VCaP (cell line): ENCODE data around the gene GALC.
A peak's percentile ranks its signal among the peaks of the same experiment; 100 is the strongest.

ENCODE experiments used
- H3K27ac ChIP-seq: fragments of 450-650 bp; 2 replicates; pipeline ENCODE4 v1.5.1; 2017
- TF ChIP-seq, protein P1 (sequence below): fragments of 450-650 bp; conservative IDR thresholded peaks from 2 replicates; pipeline ENCODE4 v1.5.1; 2017; ENCODE audit warnings: mild to moderate bottlenecking, moderate library complexity

The GALC gene

GRCh38 chr14:88016768-88017167 is 23.8 kb upstream of the GALC start:
- TF ChIP-seq, protein P1, sequence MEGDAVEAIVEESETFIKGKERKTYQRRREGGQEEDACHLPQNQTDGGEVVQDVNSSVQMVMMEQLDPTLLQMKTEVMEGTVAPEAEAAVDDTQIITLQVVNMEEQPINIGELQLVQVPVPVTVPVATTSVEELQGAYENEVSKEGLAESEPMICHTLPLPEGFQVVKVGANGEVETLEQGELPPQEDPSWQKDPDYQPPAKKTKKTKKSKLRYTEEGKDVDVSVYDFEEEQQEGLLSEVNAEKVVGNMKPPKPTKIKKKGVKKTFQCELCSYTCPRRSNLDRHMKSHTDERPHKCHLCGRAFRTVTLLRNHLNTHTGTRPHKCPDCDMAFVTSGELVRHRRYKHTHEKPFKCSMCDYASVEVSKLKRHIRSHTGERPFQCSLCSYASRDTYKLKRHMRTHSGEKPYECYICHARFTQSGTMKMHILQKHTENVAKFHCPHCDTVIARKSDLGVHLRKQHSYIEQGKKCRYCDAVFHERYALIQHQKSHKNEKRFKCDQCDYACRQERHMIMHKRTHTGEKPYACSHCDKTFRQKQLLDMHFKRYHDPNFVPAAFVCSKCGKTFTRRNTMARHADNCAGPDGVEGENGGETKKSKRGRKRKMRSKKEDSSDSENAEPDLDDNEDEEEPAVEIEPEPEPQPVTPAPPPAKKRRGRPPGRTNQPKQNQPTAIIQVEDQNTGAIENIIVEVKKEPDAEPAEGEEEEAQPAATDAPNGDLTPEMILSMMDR, result no peak
- no peak overlapping the region for H3K27ac ChIP-seq

GRCh38 chr14:88013750-88014349 is 20.9 kb upstream of the GALC start:
- TF ChIP-seq, protein P1, result peak; percentile 100
- H3K27ac ChIP-seq, result no peak overlapping the region

DNA sequence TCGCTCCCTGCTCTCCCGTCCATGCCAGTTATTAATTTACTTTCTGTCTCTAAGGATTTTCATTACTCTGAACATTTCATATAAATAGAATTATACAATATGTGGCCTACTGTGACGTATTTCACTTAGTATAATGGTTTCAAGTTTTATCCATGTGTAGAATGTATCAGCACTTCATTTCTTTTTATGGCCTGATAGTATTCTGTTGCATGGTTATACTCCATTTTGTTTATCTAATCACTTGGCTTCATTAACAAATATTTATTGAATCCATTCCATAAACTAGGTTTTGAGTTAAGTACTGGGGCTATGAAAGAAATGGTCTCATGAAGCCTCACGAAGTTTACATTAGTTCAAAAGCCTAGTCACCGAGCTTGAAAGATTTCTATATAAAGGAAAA is 19.5 kb upstream of the GALC start:
- H3K27ac ChIP-seq, result no peak overlapping the region
- TF ChIP-seq, protein P1, result no peak

DNA sequence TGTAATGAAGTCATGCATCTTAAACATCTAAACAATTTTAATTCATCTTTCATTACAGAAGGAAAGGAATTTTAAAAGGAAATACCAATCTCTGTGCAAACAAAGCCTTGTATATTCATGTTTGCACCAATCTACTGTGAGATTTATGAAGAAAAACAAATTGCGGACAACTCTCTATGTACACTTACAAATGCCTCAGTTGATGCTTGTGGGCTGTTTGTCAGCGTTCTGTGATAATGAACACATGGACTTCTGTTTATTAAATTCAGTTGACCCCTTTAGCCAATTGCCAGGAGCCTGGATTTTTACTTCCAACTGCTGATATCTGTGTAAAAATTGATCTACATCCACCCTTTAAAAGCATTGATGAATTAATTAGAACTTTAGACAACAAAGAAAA is 17.3 kb upstream of the GALC start:
- TF ChIP-seq, protein P1, result no peak
- H3K27ac ChIP-seq, result peak overlapping the region; percentile 53

GRCh38 chr14:88009486-88009885 is 16.5 kb upstream of the GALC start:
- TF ChIP-seq, protein P1, result no peak
- no peak overlapping the region; the same call in 1 of the 2 replicates for H3K27ac ChIP-seq

GRCh38 chr14:88008039-88008742 is 15.2 kb upstream of the GALC start:
- TF ChIP-seq, protein P1, result no peak
- no peak overlapping the region for H3K27ac ChIP-seq

GRCh38 chr14:88007608-88008007 is 14.6 kb upstream of the GALC start:
- TF ChIP-seq, protein P1, result no peak
- no peak overlapping the region for H3K27ac ChIP-seq
